ENCODE results near the gene RGS3. TPM values are rescaled to one million over a fixed set of nuclear protein-coding genes. Genes with fewer than 3 reads are reported as not detected.
"Not testable (repeated sequence)": the region's sequence is repeated elsewhere in the genome, so short reads cannot be mapped to it uniquely, and the experiment has no call there.

Gene RGS3
- total RNA-seq, 1 donor from 2014 or later, result 278 TPM

GRCh38 chr9:113632776-113633590 is 169.5 kb downstream of the RGS3 start:
- no peak for DNase-seq (ENCODE audit: low read depth, low spot score)

- DNase-seq (ENCODE audit: low read depth, low spot score), result no peak
Measured at GRCh38 chr9:113633782-113634595, 170.5 kb downstream of the RGS3 start.

GRCh38 chr9:113634596-113635515 is 171.3 kb downstream of the RGS3 start:
- DNase-seq (ENCODE audit: low read depth, low spot score), result peak; percentile 81

GRCh38 chr9:113635586-113635985 is 172.1 kb downstream of the RGS3 start:
- no peak for DNase-seq (ENCODE audit: low read depth, low spot score)

GRCh38 chr9:113636165-113636564 is 172.6 kb downstream of the RGS3 start:
- no peak for DNase-seq (ENCODE audit: low read depth, low spot score)

- DNase-seq (ENCODE audit: low read depth, low spot score), result no peak
Measured at GRCh38 chr9:113636693-113637092, 173.2 kb downstream of the RGS3 start.

- no peak for DNase-seq (ENCODE audit: low read depth, low spot score)
Measured at GRCh38 chr9:113638490-113638889, 175.0 kb downstream of the RGS3 start.

- DNase-seq (ENCODE audit: low read depth, low spot score), result no peak
Measured at GRCh38 chr9:113638897-113639296, 175.4 kb downstream of the RGS3 start.

- not testable (repeated sequence) for DNase-seq (ENCODE audit: low read depth, low spot score)
Measured at GRCh38 chr9:113639411-113639970, 176.0 kb downstream of the RGS3 start.

GRCh38 chr9:113640418-113640817 is 176.9 kb downstream of the RGS3 start:
- no peak for DNase-seq (ENCODE audit: low read depth, low spot score)

- DNase-seq (ENCODE audit: low read depth, low spot score), result no peak
Measured at GRCh38 chr9:113641100-113641885, 177.8 kb downstream of the RGS3 start.

GRCh38 chr9:113644321-113644720 is 180.8 kb downstream of the RGS3 start:
- no peak for DNase-seq (ENCODE audit: low read depth, low spot score)

- no peak for DNase-seq (ENCODE audit: low read depth, low spot score)
Measured at GRCh38 chr9:113645227-113645977, 181.9 kb downstream of the RGS3 start.

- DNase-seq (ENCODE audit: low read depth, low spot score), result no peak
Measured at GRCh38 chr9:113645978-113646253, 182.4 kb downstream of the RGS3 start.

GRCh38 chr9:113646491-113646890 is 183.0 kb downstream of the RGS3 start:
- no peak for DNase-seq (ENCODE audit: low read depth, low spot score)

Other genes starting within 250 kb of the RGS3 start
- gene FKBP15, start 242.4 kb upstream of the RGS3 start, total RNA-seq, result 16.6 and 23.2 TPM in 2 replicates
- gene SLC31A1, start 242.2 kb upstream of the RGS3 start, total RNA-seq, result 17.1 and 17.5 TPM in 2 replicates
- 40.4 and 55.9 TPM in 2 replicates for gene CDC26, start 188.2 kb upstream of the RGS3 start, total RNA-seq
- gene PRPF4, start 188.1 kb upstream of the RGS3 start, total RNA-seq, result 33.6 and 42.8 TPM in 2 replicates
- not detected in 2 replicates for gene RNF183, start 160.4 kb upstream of the RGS3 start, total RNA-seq
- gene WDR31, start 123.5 kb upstream of the RGS3 start, total RNA-seq, result 1.0 and 1.4 TPM in 2 replicates
- under 0.01 TPM in 1 of 2 replicates, not detected in the other for gene BSPRY, start 114.2 kb upstream of the RGS3 start, total RNA-seq
- gene HDHD3, start 86.7 kb upstream of the RGS3 start, total RNA-seq, result 5.7 and 6.1 TPM in 2 replicates
- 19.4 and 30.5 TPM in 2 replicates for gene ALAD, start 62.4 kb upstream of the RGS3 start, total RNA-seq
- gene POLE3, start 53.1 kb upstream of the RGS3 start, total RNA-seq, result 52.6 and 80.8 TPM in 2 replicates
- gene C9orf43, start 53.0 kb upstream of the RGS3 start, total RNA-seq, result 0.35 and 0.46 TPM in 2 replicates